Adrenal gland (tissue), 5 donors: ENCODE data around the gene SLTM.

Source experiments
- POLR2A ChIP-seq, 2 donors: fragments of 450-650 bp; IDR thresholded peaks; one replicate each; pipeline ENCODE4 v1.6.1; 2017; ENCODE audit warnings: antibody characterized with exemption in 2 of 2, mild to moderate bottlenecking in 2 of 2, moderate library complexity in 1 of 2
- TF ChIP-seq, protein P1 (sequence below), 6 experiments: fragments of 450-650 bp in 4 of 6; fragments of 200-600 bp in 2 of 6; sonication (generic) in 1 of 6; IDR thresholded peaks; 1 replicate in 5 of 6; 2 replicates in 1 of 6; pipeline versions ENCODE4 v1.5.1 to v1.8.0; 2016 to 2021; ENCODE audit warnings: antibody characterized with exemption in 6 of 6, mild to moderate bottlenecking in 2 of 6, moderate library complexity in 1 of 6
- donor health status: DM: no; HTN: no; CAD: no.

DNA sequence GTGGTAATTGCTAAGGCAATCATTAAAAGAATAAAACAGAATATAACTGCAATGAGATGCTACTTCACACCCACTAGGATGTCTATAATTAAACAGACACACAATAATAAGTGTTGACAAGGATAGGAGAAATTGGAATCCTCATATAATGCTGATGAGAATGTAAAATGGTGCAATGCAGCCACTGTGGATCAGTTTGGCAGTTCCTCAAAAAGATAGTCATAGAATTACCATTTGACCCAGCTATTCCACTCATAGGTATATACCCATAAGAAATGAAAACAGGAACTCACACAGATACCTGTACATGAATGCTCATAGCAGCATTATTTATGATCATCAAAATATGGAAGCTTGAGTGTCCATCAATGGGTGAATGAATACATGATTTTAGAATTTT lies 44.4 kb upstream of the SLTM start:
- TF ChIP-seq, protein P1, sequence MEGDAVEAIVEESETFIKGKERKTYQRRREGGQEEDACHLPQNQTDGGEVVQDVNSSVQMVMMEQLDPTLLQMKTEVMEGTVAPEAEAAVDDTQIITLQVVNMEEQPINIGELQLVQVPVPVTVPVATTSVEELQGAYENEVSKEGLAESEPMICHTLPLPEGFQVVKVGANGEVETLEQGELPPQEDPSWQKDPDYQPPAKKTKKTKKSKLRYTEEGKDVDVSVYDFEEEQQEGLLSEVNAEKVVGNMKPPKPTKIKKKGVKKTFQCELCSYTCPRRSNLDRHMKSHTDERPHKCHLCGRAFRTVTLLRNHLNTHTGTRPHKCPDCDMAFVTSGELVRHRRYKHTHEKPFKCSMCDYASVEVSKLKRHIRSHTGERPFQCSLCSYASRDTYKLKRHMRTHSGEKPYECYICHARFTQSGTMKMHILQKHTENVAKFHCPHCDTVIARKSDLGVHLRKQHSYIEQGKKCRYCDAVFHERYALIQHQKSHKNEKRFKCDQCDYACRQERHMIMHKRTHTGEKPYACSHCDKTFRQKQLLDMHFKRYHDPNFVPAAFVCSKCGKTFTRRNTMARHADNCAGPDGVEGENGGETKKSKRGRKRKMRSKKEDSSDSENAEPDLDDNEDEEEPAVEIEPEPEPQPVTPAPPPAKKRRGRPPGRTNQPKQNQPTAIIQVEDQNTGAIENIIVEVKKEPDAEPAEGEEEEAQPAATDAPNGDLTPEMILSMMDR (IDR thresholded peaks at IDR 0.05): no peak
- no peak for TF ChIP-seq POLR2A (IDR thresholded peaks at IDR 0.05)
